Keratinocyte (primary cell): ENCODE measurements around the gene NPAS3. TPM values are rescaled to one million over a fixed set of nuclear protein-coding genes. Genes with fewer than 3 reads are reported as not detected.
A peak's percentile ranks its signal among the peaks of the same experiment; 100 is the strongest.

Experiments
- DNase-seq: peaks from one replicate; pipeline ENCODE4 v3.0.0-alpha.2; 2011; ENCODE audit warnings: low read depth, missing footprints, low spot score
- FAIRE-seq: peaks from 2 replicates; lab custom pipeline; 2011; peaks lifted over from hg19 to GRCh38; lab: Jason Lieb, UNC
- H2AFZ ChIP-seq: 2 replicates; pipeline ENCODE4 v1.6.0; 2012; ENCODE audit warnings: low read length, control low read depth, inconsistent platforms; ENCODE audit not compliant: control insufficient read depth
- H3K27ac ChIP-seq: 2 replicates; pipeline ENCODE4 v1.5.1; 2011; ENCODE audit warnings: low read length; ENCODE audit not compliant: control insufficient read depth, insufficient read depth
- H3K27me3 ChIP-seq: 3 replicates; pipeline ENCODE4 v1.6.0; 2011; ENCODE audit warnings: low read length; ENCODE audit not compliant: control insufficient read depth, insufficient read depth; ENCODE audit errors: extremely low read depth
- H3K36me3 ChIP-seq, 2 experiments: 2 replicates in 1 of 2; 3 replicates in 1 of 2; pipeline ENCODE4 v1.5.1; 2011; ENCODE audit warnings: low read length in 2 of 2, mild to moderate bottlenecking in 1 of 2; ENCODE audit not compliant: control insufficient read depth in 2 of 2, insufficient read depth in 2 of 2; ENCODE audit errors: extremely low read depth in 1 of 2
- H3K4me1 ChIP-seq: 3 replicates; pipeline ENCODE4 v1.5.1; 2011; ENCODE audit warnings: low read length; ENCODE audit not compliant: control insufficient read depth, insufficient read depth; ENCODE audit errors: extremely low read depth
- H3K4me2 ChIP-seq: 3 replicates; pipeline ENCODE4 v1.6.0; 2011; ENCODE audit warnings: low read depth, low read length; ENCODE audit not compliant: control insufficient read depth, insufficient read depth; ENCODE audit errors: extremely low read depth
- H3K4me3 ChIP-seq, 3 experiments: fragments of 200-600 bp in 1 of 3; sonication (generic) in 1 of 3; 2 replicates in 2 of 3; 3 replicates in 1 of 3; pipeline ENCODE4 v1.5.1; 2011 to 2016; ENCODE audit warnings: low read length in 3 of 3, mild to moderate bottlenecking in 3 of 3, control low read depth in 2 of 3, inconsistent platforms in 1 of 3, low read depth in 1 of 3, mixed read lengths in 1 of 3, mixed run types in 1 of 3, moderate library complexity in 1 of 3; ENCODE audit not compliant: control insufficient read depth in 2 of 3, insufficient read depth in 2 of 3; ENCODE audit errors: extremely low read depth in 1 of 3
- H3K79me2 ChIP-seq: 2 replicates; pipeline ENCODE4 v1.6.0; 2012; ENCODE audit warnings: low read length; ENCODE audit not compliant: control insufficient read depth, insufficient read depth
- H3K9ac ChIP-seq: 3 replicates; pipeline ENCODE4 v1.6.0; 2011; ENCODE audit warnings: low read length; ENCODE audit not compliant: control insufficient read depth, insufficient read depth; ENCODE audit errors: extremely low read depth
- H3K9me1 ChIP-seq: 3 replicates; pipeline ENCODE4 v1.6.0; 2011; ENCODE audit warnings: low read length; ENCODE audit not compliant: control insufficient read depth, insufficient read depth; ENCODE audit errors: extremely low read depth
- H3K9me3 ChIP-seq: 2 replicates; pipeline ENCODE4 v1.5.1; 2012; ENCODE audit warnings: low read depth, low read length; ENCODE audit not compliant: control insufficient read depth
- H4K20me1 ChIP-seq: 3 replicates; pipeline ENCODE4 v1.6.0; 2011; ENCODE audit warnings: low read length; ENCODE audit not compliant: control insufficient read depth, insufficient read depth; ENCODE audit errors: extremely low read depth
- EZH2 ChIP-seq: IDR thresholded peaks from one replicate; pipeline ENCODE4 v1.6.1; 2012; ENCODE audit warnings: inconsistent platforms, mild to moderate bottlenecking, low read length, moderate library complexity
- dilution Hi-C: fragments of 300-500 bp; cut with MboI; formaldehyde crosslinking; loops from one replicate; pipeline ENCODE4 v1.7.0; 2020; ENCODE audit warnings: low sequenced_read_pairs; ENCODE audit not compliant: extremely low pct_ligation_motif_present
- polyA plus RNA-seq, 5 experiments: library from polyadenylated mRNA; depleted of rRNA in 3 of 5; stranded (reverse) in 3 of 5; stranded (forward) in 1 of 5; unstranded in 1 of 5; fragments of >200 nt; gene quantifications; 1 replicate in 1 of 5; 2 replicates in 3 of 5; 3 replicates in 1 of 5; pipeline versions ENCODE4 v1.2.1 to v1.2.3, GENCODE V29; 2011 to 2012; ENCODE audit warnings: missing spikeins in 2 of 5, low read depth in 1 of 5, low replicate concordance in 1 of 5
- TF ChIP-seq, protein P1 (sequence below), 3 experiments: IDR thresholded peaks in 1 of 3; conservative IDR thresholded peaks in 1 of 3; optimal IDR thresholded peaks in 1 of 3; 2 replicates in 2 of 3; 3 replicates in 1 of 3; pipeline versions ENCODE3 to v1.5.1; 2011; ENCODE audit warnings: low read length in 3 of 3, mild to moderate bottlenecking in 3 of 3, moderate library complexity in 2 of 3, control low read depth in 1 of 3, inconsistent platforms in 1 of 3; ENCODE audit not compliant: insufficient read depth in 2 of 3; ENCODE audit errors: extremely low read depth in 1 of 3

Gene NPAS3
- polyA plus RNA-seq, 1 donor (not counting 4 experiments of a cell fraction or from before 2014, with no cell fraction given): 0.07 TPM

DNA sequence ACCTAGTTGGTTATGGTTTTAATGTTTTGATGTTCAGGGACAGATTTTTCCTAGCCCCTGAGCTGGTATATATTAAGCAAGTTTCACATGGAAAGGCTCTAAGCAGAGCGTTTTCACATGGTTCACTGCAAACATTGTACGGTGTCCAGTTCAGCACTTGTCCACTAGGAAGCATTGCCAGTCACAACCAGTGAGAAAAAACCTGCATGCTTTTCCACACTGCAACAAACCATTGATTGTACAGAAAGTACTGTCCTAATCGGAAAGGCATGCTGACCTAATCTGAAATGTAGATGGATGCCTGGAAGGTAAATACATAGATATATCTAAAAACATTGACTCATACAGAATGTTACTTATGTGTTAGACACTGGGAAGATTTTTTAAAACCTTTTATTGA, 25.0 kb upstream of the NPAS3 start:
- Histone ChIP-seq H2AFZ (no peak overlapping the region), H3K36me3 (no peaks in the 10 kb centered on the region), H3K9me1 (no peaks in the 10 kb centered on the region), H3K4me3 (no peak overlapping the region), H3K4me1 (no peaks in the 10 kb centered on the region), H3K79me2 (no peaks in the 10 kb centered on the region), H4K20me1 (no peaks in the 10 kb centered on the region), H3K27ac (no peak overlapping the region), H3K4me2 (no peak overlapping the region), H3K9ac (no peak overlapping the region), H3K27me3 (no peaks in the 10 kb centered on the region), H3K9me3 (no peaks in the 10 kb centered on the region)
- FAIRE-seq: no peak
- DNase-seq: no peak
- dilution Hi-C loops: no loop called here
- TF ChIP-seq, protein P1, sequence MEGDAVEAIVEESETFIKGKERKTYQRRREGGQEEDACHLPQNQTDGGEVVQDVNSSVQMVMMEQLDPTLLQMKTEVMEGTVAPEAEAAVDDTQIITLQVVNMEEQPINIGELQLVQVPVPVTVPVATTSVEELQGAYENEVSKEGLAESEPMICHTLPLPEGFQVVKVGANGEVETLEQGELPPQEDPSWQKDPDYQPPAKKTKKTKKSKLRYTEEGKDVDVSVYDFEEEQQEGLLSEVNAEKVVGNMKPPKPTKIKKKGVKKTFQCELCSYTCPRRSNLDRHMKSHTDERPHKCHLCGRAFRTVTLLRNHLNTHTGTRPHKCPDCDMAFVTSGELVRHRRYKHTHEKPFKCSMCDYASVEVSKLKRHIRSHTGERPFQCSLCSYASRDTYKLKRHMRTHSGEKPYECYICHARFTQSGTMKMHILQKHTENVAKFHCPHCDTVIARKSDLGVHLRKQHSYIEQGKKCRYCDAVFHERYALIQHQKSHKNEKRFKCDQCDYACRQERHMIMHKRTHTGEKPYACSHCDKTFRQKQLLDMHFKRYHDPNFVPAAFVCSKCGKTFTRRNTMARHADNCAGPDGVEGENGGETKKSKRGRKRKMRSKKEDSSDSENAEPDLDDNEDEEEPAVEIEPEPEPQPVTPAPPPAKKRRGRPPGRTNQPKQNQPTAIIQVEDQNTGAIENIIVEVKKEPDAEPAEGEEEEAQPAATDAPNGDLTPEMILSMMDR (optimal IDR thresholded peaks at IDR 0.05 in 1 of 3, IDR thresholded peaks at IDR 0.05 in 1 of 3, conservative IDR thresholded peaks at IDR 0.05 in 1 of 3; ENCODE audit: extremely low read depth in 1 of 3, insufficient read depth in 2 of 3, low read length in 3 of 3): peak in 1 of 3 experiments; percentile 35
- no peak for TF ChIP-seq EZH2

DNA sequence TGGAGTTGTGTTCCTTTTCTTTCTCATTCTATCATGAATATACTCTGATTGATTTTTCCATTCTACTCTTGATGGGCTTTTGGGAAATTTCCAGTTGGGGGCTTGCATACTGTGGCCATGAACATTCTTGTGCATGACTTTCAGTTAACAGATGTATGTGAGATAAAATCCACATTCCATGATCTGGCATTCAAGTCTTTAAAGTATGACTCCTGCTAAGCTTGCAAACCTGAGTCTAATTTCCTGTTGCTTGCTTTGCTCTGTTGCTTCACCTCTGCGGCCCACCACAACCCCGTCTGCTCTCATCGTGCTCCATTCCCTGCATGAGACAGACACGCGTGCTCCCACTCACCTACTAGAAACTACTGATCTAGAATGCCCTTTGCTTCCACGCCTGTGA, 24.3 kb upstream of the NPAS3 start:
- no peak for DNase-seq
- no peak overlapping the region for H3K27ac ChIP-seq
- dilution Hi-C loops: no loop called here
- FAIRE-seq: no peak
- H3K9me1 ChIP-seq: no peaks in the 10 kb centered on the region
- TF ChIP-seq, protein P1 (optimal IDR thresholded peaks at IDR 0.05 in 1 of 3, IDR thresholded peaks at IDR 0.05 in 1 of 3, conservative IDR thresholded peaks at IDR 0.05 in 1 of 3; ENCODE audit: extremely low read depth in 1 of 3, insufficient read depth in 2 of 3, low read length in 3 of 3): no peak
- TF ChIP-seq EZH2: no peak
- H3K79me2 ChIP-seq: no peaks in the 10 kb centered on the region
- no peaks in the 10 kb centered on the region for H3K9me3 ChIP-seq
- H3K4me3 ChIP-seq: no peak overlapping the region
- H4K20me1 ChIP-seq: no peaks in the 10 kb centered on the region
- H2AFZ ChIP-seq: no peak overlapping the region
- H3K36me3 ChIP-seq: no peaks in the 10 kb centered on the region
- H3K9ac ChIP-seq: no peak overlapping the region
- H3K4me2 ChIP-seq: no peak overlapping the region
- H3K27me3 ChIP-seq: no peaks in the 10 kb centered on the region
- H3K4me1 ChIP-seq: no peaks in the 10 kb centered on the region
